ENCODE results near the gene C7. TPM values are rescaled to one million over a fixed set of nuclear protein-coding genes. Genes with fewer than 3 reads are reported as not detected.

The C7 gene
- total and polyA plus RNA-seq, 2 of the 13 experiments (the other 11 are each of a cell fraction or from before 2014, with no cell fraction given): 1.7 to 3.5 TPM

- TF ChIP-seq THAP9 (CRISPR knock-in tag; IDR thresholded peaks at IDR 0.05; ENCODE audit: borderline replicate concordance): peak; percentile 52; the same call in 1 of the 2 replicates
- peak; percentile 94; the same call in 1 of the 2 replicates for TF ChIP-seq ZNF34 (CRISPR knock-in tag; IDR thresholded peaks at IDR 0.05; ENCODE audit: borderline replicate concordance)
- peak; percentile 77; the same call in 1 of the 2 replicates for TF ChIP-seq FOXO1 (CRISPR knock-in tag; IDR thresholded peaks at IDR 0.05)
- TF ChIP-seq CEBPG (CRISPR knock-in tag; IDR thresholded peaks at IDR 0.05): peak; percentile 5; the same call in 1 of the 2 replicates
- 0 out of 2 replicates have a peak, but pooled peaks have one; percentile 24 for TF ChIP-seq NFYB (CRISPR knock-in tag; IDR thresholded peaks at IDR 0.05)
- TF ChIP-seq YEATS4 (CRISPR knock-in tag; IDR thresholded peaks at IDR 0.05; ENCODE audit: borderline replicate concordance): peak; percentile 57; the same call in 1 of the 2 replicates
- TF ChIP-seq ZNF12 (CRISPR knock-in tag; IDR thresholded peaks at IDR 0.05): 0 out of 2 replicates have a peak, but pooled peaks have one; percentile 28
- TF ChIP-seq, protein P1, sequence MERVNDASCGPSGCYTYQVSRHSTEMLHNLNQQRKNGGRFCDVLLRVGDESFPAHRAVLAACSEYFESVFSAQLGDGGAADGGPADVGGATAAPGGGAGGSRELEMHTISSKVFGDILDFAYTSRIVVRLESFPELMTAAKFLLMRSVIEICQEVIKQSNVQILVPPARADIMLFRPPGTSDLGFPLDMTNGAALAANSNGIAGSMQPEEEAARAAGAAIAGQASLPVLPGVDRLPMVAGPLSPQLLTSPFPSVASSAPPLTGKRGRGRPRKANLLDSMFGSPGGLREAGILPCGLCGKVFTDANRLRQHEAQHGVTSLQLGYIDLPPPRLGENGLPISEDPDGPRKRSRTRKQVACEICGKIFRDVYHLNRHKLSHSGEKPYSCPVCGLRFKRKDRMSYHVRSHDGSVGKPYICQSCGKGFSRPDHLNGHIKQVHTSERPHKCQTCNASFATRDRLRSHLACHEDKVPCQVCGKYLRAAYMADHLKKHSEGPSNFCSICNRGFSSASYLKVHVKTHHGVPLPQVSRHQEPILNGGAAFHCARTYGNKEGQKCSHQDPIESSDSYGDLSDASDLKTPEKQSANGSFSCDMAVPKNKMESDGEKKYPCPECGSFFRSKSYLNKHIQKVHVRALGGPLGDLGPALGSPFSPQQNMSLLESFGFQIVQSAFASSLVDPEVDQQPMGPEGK (CRISPR knock-in tag; IDR thresholded peaks at IDR 0.05): 0 out of 2 replicates have a peak, but pooled peaks have one; percentile 26
- TF ChIP-seq, protein P2, sequence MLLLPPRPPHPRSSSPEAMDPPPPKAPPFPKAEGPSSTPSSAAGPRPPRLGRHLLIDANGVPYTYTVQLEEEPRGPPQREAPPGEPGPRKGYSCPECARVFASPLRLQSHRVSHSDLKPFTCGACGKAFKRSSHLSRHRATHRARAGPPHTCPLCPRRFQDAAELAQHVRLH (CRISPR knock-in tag; IDR thresholded peaks at IDR 0.05; ENCODE audit: borderline replicate concordance, low read depth): peak; percentile 58; the same call in 1 of the 2 replicates
- TF ChIP-seq, protein P3, sequence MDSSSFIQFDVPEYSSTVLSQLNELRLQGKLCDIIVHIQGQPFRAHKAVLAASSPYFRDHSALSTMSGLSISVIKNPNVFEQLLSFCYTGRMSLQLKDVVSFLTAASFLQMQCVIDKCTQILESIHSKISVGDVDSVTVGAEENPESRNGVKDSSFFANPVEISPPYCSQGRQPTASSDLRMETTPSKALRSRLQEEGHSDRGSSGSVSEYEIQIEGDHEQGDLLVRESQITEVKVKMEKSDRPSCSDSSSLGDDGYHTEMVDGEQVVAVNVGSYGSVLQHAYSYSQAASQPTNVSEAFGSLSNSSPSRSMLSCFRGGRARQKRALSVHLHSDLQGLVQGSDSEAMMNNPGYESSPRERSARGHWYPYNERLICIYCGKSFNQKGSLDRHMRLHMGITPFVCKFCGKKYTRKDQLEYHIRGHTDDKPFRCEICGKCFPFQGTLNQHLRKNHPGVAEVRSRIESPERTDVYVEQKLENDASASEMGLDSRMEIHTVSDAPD (CRISPR knock-in tag; IDR thresholded peaks at IDR 0.05): 0 out of 2 replicates have a peak, but pooled peaks have one; percentile 30
- peak; percentile 78; the same call in 1 of the 2 replicates for TF ChIP-seq ZNF691 (CRISPR knock-in tag; IDR thresholded peaks at IDR 0.05; ENCODE audit: borderline replicate concordance, low read depth)
- TF ChIP-seq ZBTB7B (CRISPR knock-in tag; IDR thresholded peaks at IDR 0.05): peak; percentile 61; the same call in 1 of the 2 replicates
- peak; percentile 64; the same call in 1 of the 2 replicates for TF ChIP-seq TBX2 (CRISPR knock-in tag; IDR thresholded peaks at IDR 0.05; ENCODE audit: borderline replicate concordance)
- TF ChIP-seq ZNF460 (CRISPR knock-in tag; IDR thresholded peaks at IDR 0.05; ENCODE audit: borderline replicate concordance): peak; percentile 36; the same call in 1 of the 2 replicates
- 0 out of 2 replicates have a peak, but pooled peaks have one; percentile 48 for TF ChIP-seq SMAD3 (CRISPR knock-in tag; IDR thresholded peaks at IDR 0.05)
- 0 out of 2 replicates have a peak, but pooled peaks have one; percentile 50 for TF ChIP-seq ARID2 (CRISPR knock-in tag; IDR thresholded peaks at IDR 0.05; ENCODE audit: borderline replicate concordance)
- TF ChIP-seq, protein P4, sequence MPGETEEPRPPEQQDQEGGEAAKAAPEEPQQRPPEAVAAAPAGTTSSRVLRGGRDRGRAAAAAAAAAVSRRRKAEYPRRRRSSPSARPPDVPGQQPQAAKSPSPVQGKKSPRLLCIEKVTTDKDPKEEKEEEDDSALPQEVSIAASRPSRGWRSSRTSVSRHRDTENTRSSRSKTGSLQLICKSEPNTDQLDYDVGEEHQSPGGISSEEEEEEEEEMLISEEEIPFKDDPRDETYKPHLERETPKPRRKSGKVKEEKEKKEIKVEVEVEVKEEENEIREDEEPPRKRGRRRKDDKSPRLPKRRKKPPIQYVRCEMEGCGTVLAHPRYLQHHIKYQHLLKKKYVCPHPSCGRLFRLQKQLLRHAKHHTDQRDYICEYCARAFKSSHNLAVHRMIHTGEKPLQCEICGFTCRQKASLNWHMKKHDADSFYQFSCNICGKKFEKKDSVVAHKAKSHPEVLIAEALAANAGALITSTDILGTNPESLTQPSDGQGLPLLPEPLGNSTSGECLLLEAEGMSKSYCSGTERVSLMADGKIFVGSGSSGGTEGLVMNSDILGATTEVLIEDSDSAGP (CRISPR knock-in tag; IDR thresholded peaks at IDR 0.05; ENCODE audit: borderline replicate concordance): peak; percentile 72
These were observed 13.6 kb upstream of the C7 start (continued) for GRCh38 chr5:40895440-40896425.
